PFSK-1 (cell line): ENCODE results near the gene CNTF.

ENCODE experiments used
- FOXP2 ChIP-seq: optimal IDR thresholded peaks from 2 replicates; pipeline ENCODE3; 2011; ENCODE audit warnings: borderline replicate concordance, control low read depth, inconsistent platforms; ENCODE audit not compliant: insufficient read depth; ENCODE audit errors: extremely low read length, extremely low read depth
- POLR2AphosphoS5 ChIP-seq: IDR thresholded peaks from 2 replicates; pipeline ENCODE4 v1.6.1; 2012; ENCODE audit warnings: low read depth, mild to moderate bottlenecking, control low read depth, low read length, moderate library complexity
- REST ChIP-seq, 2 experiments: IDR thresholded peaks; 2 replicates each; pipeline versions ENCODE4 v1.6.1 to v1.8.0; 2011 to 2012; ENCODE audit warnings: low read depth in 2 of 2, low read length in 2 of 2, control low read depth in 1 of 2, inconsistent platforms in 1 of 2, mild to moderate bottlenecking in 1 of 2, moderate library complexity in 1 of 2; ENCODE audit not compliant: insufficient read depth in 1 of 2
- SIN3A ChIP-seq: IDR thresholded peaks from 2 replicates; pipeline ENCODE4 v1.6.1; 2012; ENCODE audit warnings: mild to moderate bottlenecking, low read length, moderate library complexity, borderline replicate concordance; ENCODE audit not compliant: insufficient read depth
- TAF1 ChIP-seq: IDR thresholded peaks from 2 replicates; pipeline ENCODE4 v1.6.1; 2012; ENCODE audit warnings: low read length, control low read depth, borderline replicate concordance; ENCODE audit not compliant: insufficient read depth

Gene CNTF

GRCh38 chr11:58594826-58595225 is 27.6 kb upstream of the CNTF start:
- TF ChIP-seq FOXP2, result no peak
- no peak for TF ChIP-seq TAF1
- no peak for TF ChIP-seq REST (IDR thresholded peaks at IDR 0.05; ENCODE audit: insufficient read depth in 1 of 2, low read depth in 2 of 2, low read length in 2 of 2)
- no peak for TF ChIP-seq SIN3A
- no peak for TF ChIP-seq POLR2AphosphoS5

- TF ChIP-seq REST (IDR thresholded peaks at IDR 0.05; ENCODE audit: insufficient read depth in 1 of 2, low read depth in 2 of 2, low read length in 2 of 2), result no peak
- no peak for TF ChIP-seq TAF1
- no peak for TF ChIP-seq POLR2AphosphoS5
- no peak for TF ChIP-seq FOXP2
- no peak for TF ChIP-seq SIN3A
These were observed 25.8 kb upstream of the CNTF start for GRCh38 chr11:58596621-58597020.

- no peak for TF ChIP-seq TAF1
- no peak for TF ChIP-seq POLR2AphosphoS5
- TF ChIP-seq FOXP2, result no peak
- TF ChIP-seq REST (IDR thresholded peaks at IDR 0.05; ENCODE audit: insufficient read depth in 1 of 2, low read depth in 2 of 2, low read length in 2 of 2), result no peak
- TF ChIP-seq SIN3A, result no peak
These were observed 24.9 kb upstream of the CNTF start for GRCh38 chr11:58597486-58598144.

GRCh38 chr11:58600510-58600909 is 22.0 kb upstream of the CNTF start:
- no peak for TF ChIP-seq FOXP2
- no peak for TF ChIP-seq SIN3A
- TF ChIP-seq REST (IDR thresholded peaks at IDR 0.05; ENCODE audit: insufficient read depth in 1 of 2, low read depth in 2 of 2, low read length in 2 of 2), result no peak
- no peak for TF ChIP-seq TAF1
- TF ChIP-seq POLR2AphosphoS5, result no peak
